Measurements from ENCODE around the gene AIF1.

AIF1 gene

DNA sequence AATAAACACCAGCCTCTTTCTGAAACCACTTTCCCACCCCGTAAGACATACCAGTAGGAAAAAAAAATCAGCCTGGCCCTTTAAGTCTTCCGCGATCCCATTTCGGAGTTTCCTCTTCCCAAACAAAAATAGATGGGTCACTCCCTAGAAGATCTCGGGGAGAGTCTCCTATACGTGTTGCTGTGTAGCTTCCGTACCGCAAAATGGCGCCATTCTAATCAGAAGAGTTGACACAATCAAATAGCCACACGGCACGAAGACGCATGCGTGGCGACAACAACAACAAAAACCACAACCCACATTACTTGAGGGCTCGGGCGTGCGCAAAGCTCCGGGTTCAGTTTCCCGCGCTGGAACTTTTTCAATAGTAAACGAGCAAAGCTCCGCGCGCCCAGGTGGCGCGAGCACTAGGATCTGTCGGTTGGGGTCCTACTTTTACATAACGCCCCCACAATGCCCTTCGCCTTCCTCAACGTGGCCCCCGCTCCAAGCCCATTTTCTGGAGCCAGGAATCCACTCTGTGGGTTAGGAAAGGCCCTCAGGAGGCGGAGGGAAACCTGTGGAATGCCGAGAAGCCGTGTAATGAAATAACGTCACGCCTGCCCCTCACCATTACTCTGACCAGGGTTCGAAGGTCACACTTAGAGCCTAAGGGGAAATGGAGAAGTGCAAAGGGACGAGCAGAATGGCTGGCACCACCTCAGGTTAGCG is 49.9 kb downstream of the AIF1 start, which contains the start of gene GPANK1:
TSS of gene GPANK1 (minus strand) at position 208 of the 711 bp plus-strand sequence. CDS start 519 bp downstream, outside the sequence.
- no peak for TF ChIP-seq ZFX (IDR thresholded peaks at IDR 0.05)
- TF ChIP-seq, protein P1, sequence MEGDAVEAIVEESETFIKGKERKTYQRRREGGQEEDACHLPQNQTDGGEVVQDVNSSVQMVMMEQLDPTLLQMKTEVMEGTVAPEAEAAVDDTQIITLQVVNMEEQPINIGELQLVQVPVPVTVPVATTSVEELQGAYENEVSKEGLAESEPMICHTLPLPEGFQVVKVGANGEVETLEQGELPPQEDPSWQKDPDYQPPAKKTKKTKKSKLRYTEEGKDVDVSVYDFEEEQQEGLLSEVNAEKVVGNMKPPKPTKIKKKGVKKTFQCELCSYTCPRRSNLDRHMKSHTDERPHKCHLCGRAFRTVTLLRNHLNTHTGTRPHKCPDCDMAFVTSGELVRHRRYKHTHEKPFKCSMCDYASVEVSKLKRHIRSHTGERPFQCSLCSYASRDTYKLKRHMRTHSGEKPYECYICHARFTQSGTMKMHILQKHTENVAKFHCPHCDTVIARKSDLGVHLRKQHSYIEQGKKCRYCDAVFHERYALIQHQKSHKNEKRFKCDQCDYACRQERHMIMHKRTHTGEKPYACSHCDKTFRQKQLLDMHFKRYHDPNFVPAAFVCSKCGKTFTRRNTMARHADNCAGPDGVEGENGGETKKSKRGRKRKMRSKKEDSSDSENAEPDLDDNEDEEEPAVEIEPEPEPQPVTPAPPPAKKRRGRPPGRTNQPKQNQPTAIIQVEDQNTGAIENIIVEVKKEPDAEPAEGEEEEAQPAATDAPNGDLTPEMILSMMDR (conservative IDR thresholded peaks at IDR 0.05), result no peak
- H3K27ac ChIP-seq, result peak within 1 kb of the TSS; percentile 84

DNA sequence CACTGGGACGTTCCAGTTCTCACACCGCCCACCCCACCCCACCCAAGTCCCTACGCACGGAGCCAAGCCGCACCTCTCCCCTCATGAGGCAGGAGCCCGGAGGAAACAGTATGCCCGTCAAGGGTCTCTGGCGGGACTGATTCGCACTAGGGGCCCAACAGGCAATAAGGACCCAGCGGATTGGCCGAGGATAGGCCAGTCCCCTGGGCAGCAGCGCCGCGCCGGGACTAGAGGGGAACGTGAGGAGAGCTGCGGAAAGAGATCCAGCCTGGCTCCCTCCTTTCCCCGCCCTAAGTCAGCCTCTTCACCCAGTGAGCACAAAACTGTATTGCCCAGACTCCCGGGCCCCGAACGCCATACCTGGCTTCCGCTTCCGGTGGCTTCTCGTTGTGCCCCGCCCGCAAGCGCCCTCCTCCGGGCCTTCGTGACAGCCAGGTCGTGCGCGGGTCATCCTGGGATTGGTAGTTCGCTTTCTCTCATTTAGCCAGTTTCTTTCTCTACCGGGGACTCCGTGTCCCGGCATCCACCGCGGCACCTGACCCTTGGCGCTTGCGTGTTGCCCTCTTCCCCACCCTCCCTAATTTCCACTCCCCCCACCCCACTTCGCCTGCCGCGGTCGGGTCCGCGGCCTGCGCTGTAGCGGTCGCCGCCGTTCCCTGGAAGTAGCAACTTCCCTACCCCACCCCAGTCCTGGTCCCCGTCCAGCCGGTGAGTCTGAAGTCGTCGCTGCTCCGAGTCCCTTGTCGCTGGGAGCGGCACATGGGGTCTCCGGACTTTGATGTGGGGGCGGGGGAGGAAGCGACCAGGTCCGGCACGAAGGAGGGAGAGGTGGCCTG is 50.7 kb downstream of the AIF1 start, which contains the start of gene CSNK2B:
TSS of gene CSNK2B (plus strand) at position 580 of the 836 bp plus-strand sequence. CDS start 752 bp downstream, outside the sequence.
- TF ChIP-seq, protein P1 (conservative IDR thresholded peaks at IDR 0.05), result no peak
- peak; percentile 57; the same call in 1 of the 2 replicates for TF ChIP-seq ZFX (IDR thresholded peaks at IDR 0.05)
- peak within 1 kb of the TSS; percentile 84 for H3K27ac ChIP-seq

DNA sequence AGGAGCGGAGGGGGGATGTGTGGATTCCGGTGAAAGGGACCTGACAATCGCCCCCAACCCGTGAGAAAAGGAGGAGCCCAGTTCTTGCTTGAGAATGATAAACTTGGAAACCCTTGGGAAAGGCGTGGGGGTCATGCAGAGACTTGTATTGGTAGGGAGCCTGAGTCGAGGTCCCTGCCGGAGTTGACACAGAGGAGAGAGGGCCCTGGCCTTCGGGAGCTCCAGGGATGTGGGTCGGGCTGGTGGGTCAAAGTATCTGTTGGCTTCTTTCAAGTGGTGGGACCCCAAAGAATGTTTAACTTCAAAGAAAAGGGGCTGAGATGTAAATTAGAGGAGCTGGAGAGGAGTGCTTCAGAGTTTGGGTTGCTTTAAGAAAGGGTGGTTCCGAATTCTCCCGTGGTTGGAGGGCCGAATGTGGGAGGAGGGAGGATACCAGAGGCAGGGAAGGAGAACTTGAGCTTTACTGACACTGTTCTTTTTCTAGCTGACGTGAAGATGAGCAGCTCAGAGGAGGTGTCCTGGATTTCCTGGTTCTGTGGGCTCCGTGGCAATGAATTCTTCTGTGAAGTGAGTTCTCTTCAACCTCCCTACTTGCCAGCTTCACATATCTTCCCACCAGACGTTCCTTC is 51.4 kb downstream of the AIF1 start:
- TF ChIP-seq, protein P1 (conservative IDR thresholded peaks at IDR 0.05), result no peak
- no peak for TF ChIP-seq ZFX (IDR thresholded peaks at IDR 0.05)
- H3K27ac ChIP-seq, result peak overlapping the region; percentile 84
